NCI-H2081 (cell line): Measurements from ENCODE around the gene TPRKB.
"Not testable (repeated sequence)": the region's sequence is repeated elsewhere in the genome, so short reads cannot be mapped to it uniquely, and the experiment has no call there.

ENCODE experiments used
- DNase-seq, 2 experiments: peaks; one replicate each; lab custom pipeline; 2025; lab: John Stamatoyannopoulos, UW

Gene TPRKB

DNA sequence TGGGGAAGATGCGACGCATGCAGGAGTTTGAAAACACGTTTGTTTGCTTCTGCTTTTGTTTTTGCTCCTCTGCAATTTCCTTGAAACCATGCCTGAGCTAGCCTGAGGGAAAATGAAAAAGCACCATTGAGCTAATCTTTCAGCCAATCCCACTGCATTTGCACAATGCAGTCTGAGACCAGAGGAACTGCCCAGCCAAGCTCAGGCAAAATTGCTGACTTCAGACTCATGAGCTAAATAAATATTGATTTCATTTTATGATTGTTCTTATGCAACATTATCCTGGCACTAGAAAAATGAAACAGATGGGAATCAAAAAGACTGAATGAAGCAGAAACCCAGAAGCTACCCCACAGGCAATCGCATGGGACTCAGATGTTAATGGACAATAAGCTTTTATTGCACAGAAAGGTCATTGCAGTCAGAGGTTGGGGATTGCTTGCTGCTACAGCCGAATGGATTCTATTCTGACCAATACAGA is 37.0 kb downstream of the TPRKB start:
- no peak for DNase-seq

DNA sequence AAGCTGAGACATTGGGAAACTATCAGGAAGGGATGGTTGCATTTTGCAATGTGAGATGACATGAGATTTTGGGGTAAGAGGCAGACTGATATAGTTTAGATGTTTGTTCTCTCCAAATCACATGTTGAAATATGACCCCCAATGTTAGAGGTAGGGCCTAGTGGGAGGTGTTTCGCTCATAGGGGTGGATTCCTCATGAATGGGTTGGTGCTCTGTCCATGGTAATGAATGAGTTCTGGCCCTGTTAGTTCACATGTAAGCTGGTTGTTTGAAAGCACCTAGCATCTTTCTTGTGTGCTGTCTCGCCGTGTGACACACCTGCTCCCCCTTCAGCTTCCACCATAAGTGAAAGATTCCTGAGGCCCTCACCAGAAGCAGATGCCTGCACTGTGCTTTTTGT is 37.7 kb downstream of the TPRKB start:
- DNase-seq: no peak

DNA sequence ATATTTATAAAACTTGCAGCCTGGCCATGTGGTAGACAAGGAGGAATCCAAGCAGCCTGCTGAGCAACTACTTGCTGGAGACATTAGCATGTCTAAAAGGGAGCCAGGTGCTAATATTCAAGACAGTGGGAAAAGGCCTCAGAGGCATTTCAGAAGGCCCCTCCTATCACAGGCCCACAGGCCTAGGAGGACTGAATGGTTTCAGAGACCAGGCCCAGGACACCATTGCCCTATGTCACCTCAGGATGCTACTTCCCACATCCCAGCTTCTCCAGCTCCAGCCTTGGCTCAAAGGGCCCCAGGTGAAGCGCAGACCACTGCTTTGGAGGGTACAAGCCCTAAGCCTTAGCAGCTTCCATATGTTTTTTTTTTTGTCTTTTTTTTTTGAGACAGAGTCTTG is 39.0 kb downstream of the TPRKB start:
- no peak for DNase-seq

DNA sequence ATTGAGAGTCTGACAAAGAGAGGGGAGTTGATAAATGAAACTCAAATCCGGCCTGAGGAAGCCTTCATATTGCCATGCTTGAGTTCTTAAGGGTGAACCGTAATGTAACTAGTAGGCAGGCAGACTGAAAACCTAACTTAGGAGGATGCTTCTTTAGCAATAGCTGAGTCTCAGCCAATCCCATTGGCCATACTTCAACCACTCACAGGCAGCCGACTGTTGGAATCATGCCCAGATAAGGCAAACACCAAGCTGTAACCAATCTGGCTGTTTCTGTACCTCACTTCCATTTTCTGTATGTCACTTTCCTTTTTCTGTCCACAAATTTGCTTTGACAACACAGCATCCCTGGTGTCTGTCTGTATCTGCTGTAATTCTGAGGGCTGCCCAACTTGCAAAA is 39.5 kb downstream of the TPRKB start:
- DNase-seq: no peak

DNA sequence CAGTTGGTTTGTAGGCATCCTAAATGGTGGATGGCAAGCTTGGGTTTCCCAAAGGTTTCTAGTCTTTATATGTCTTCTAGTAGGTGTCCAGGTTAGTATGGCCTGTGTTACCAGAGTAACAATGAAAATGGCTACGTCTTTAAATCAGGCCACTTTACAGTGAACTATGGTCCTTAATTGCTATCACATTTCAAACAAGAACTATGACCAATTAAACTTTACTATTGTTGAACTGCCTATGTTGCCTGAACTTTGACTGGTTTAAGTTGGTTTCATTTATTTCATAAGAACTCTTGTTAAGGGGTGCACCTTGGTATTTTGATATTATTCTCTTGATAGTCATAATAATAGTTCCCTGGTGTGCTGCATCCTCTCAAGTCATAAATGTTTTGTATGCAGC is 40.2 kb downstream of the TPRKB start:
- DNase-seq: not testable (repeated sequence)

GRCh38 chr2:73696521-73696920 is 40.6 kb downstream of the TPRKB start:
- DNase-seq: not testable (repeated sequence)

DNA sequence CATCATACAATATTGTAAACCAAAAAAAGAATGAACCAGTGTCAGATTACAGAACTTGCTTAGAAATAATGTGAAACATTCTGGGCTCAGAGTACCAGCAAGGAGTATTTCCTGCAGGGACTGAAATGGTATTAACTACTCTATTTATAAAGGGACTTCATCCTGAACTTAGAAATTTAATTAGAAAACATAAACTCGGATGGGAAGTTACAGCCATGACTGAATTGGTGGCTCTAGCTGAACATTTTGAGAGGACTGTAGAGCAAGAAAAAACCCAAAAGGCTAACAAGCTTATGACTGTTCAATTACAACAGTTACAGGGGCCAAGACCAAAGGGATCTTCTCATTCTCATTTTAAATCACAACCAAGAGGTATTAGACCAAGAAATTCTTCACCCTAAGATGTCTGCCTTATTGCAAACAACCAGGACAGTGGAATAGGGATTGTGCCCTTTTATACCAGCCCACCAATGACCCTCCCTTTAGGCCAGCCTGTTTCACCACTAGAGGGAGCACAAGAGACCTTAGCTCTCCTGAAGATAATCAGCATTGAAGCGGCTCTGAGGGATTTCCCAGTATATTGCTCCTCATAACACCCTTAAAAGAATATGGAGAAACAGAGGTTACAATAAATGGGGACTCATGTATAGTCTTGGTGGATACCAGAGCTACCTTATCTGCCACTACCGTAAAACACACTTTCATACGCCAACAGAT is 46.6 kb downstream of the TPRKB start:
- peak; percentile 39 to 47 for DNase-seq

- DNase-seq: not testable (repeated sequence)
Observed at GRCh38 chr2:73688494-73688893, 48.7 kb downstream of the TPRKB start.

DNA sequence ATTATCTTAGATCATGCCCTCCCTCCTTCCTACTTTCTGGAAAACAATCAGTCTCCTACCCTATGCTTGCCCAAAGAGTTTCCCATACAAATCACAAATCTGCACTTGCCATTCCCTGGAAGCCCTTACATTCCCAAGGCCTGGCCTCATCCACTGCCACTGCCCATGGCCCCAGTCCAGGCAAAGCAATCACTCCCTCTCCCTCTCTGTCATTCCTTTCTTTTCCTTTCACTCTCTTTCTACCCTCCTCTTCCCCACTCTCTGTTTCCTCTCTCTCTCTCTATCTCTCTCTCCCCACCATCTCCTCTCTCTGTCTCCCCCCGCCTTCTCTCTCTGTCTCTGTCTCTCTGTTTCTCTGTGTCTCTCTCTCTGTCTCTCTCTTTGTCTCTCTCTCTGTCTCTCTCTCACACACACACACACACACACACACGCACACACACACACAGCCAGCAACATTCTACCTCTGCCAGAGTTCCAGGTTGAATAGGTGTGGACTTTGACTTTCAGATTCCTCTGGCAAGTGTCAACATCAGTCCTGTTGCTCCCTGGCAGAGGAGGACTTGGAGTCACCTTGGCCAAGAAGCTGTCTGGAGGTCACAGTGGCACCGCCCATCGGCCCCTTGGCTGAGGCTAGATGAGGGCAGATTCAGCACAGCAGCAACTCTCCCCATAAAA is 51.2 kb downstream of the TPRKB start:
- no peak for DNase-seq

DNA sequence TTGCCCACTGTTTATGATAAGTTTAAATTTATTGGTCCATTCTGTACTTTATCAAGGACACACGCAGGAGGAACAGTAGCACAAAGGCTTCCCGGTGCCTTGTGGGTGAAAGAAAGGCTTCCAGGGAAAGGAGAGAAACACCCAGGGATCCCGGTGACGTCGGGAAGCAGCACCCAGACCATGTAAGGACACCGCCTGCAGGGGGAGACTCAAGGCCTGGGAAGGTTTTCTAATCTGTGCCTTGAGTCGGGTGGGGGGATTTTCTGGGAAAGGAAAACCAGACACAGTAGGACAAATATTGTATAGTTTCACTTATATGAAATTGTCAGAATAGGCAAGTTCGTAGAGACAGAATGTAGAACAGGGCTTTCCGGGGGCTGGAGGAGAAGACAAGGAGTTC is 52.2 kb downstream of the TPRKB start:
- not testable (repeated sequence) for DNase-seq

DNA sequence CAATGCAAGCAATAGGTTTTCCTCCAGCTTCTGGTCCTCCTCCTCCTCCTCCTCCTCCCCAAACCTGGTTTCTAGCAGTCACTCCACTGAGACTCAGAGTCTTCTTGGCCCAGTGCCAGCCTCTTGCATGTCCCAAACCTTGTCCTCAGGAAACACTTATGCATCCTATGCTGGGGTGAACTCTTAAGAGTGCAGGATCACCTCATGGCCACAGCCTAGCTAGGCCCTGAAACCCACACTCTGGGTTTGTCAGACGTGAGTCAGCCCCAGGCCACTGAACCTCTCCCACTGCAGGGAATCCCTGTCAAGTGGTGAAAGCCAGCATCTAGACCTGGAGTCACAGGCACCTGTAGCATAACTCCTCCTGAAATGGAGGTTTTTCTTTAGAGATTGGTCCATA is 52.8 kb downstream of the TPRKB start:
- not testable (repeated sequence) for DNase-seq

DNA sequence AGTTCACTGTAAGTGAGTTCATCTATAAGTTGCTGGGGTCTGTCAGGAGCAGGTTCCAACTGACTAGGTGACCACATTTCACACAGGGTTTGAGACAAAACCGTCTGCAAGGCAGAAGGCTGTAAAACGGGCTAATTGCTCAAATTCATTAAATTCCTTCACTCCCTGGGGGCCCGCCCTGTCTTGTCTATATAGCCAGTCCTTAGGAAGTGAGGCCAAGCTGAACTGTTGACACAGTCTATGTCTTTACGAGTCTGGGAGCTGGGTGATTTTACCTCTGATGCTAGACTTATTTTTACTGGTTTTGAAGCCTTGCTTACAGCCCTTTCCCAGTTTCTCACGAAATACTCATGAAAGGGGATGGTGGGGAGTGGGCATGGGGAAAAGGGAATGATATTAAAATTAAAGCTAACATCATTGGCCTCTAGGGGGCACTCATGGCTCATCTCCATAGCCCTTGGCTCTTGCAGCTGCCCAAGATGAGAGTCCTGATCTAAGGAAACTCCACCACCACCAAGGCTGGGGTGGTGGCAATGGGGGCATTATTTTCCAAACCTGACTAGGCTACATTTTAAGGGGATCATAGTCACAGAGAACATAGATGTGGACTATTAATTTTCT is 57.1 kb downstream of the TPRKB start:
- DNase-seq: peak; percentile 27 to 42
